ENCODE results near the gene TNFSF10.

Gene TNFSF10

GRCh38 chr3:172520301-172520831 is 2.9 kb downstream of the TNFSF10 start:
- H3K9me3 ChIP-seq (ENCODE audit: insufficient read depth, low read depth, low read length) = no peaks in the 10 kb centered on the region
- no peak overlapping the region for H2BK5ac ChIP-seq (ENCODE audit: low read depth, low read length, poor library complexity)
- DNase-seq = peak; percentile 64 to 75

GRCh38 chr3:172519740-172520139 is 3.5 kb downstream of the TNFSF10 start:
- no peak overlapping the region for H4K12ac ChIP-seq (ENCODE audit: low read depth, low read length)
- no peak overlapping the region for H3K4ac ChIP-seq (ENCODE audit: low read depth, low read length)
- no peak overlapping the region for H3K23ac ChIP-seq (ENCODE audit: low read length)
- H4K91ac ChIP-seq (ENCODE audit: low read depth, low read length) = no peak overlapping the region
- no peaks in the 10 kb centered on the region for H3K79me2 ChIP-seq (ENCODE audit: control insufficient read depth, insufficient read depth, low read length, poor library complexity)
- no peak overlapping the region for H3K4me3 ChIP-seq (ENCODE audit: low read depth, low read length)
- no peak for DNase-seq
- no peak overlapping the region for H3K4me2 ChIP-seq (ENCODE audit: low read length)
- no peak overlapping the region for H2BK5ac ChIP-seq (ENCODE audit: low read depth, low read length, poor library complexity)
- H2BK120ac ChIP-seq (ENCODE audit: insufficient read depth, low read length, poor library complexity) = no peak overlapping the region
- H3K9me3 ChIP-seq (ENCODE audit: insufficient read depth, low read depth, low read length) = no peaks in the 10 kb centered on the region
- H3K79me1 ChIP-seq (ENCODE audit: low read length) = no peaks in the 10 kb centered on the region
- H3K9ac ChIP-seq (ENCODE audit: low read length) = no peak overlapping the region
- H3K4me1 ChIP-seq (ENCODE audit: control insufficient read depth in 1 of 2, insufficient read depth in 2 of 2, low read length in 2 of 2) = no peaks in the 10 kb centered on the region
- H2AFZ ChIP-seq (ENCODE audit: insufficient read depth, low read length, poor library complexity) = no peak overlapping the region
- no peak overlapping the region for H3K18ac ChIP-seq (ENCODE audit: low read length)
- H3K36me3 ChIP-seq (ENCODE audit: control insufficient read depth in 1 of 2, insufficient read depth in 2 of 2, low read length in 2 of 2) = no peaks in the 10 kb centered on the region
- WGBS (ENCODE audit: extremely low coverage, insufficient coverage, insufficient read length) = no CpG with 5 or more reads among the region's 5 CpGs
- H3K27ac ChIP-seq (ENCODE audit: low read depth, low read length) = no peak overlapping the region
- no peak overlapping the region for H3K14ac ChIP-seq (ENCODE audit: low read length)
- H4K8ac ChIP-seq (ENCODE audit: low read depth, low read length) = no peak overlapping the region
- no peak overlapping the region for H2AK5ac ChIP-seq (ENCODE audit: low read length)
- H3K27me3 ChIP-seq (ENCODE audit: insufficient read depth, low read length) = no peaks in the 10 kb centered on the region
- no peak overlapping the region for H2BK12ac ChIP-seq (ENCODE audit: low read length)

More at GRCh38 chr3:172520301-172520831, 2.9 kb downstream of the TNFSF10 start:
- Histone ChIP-seq H3K23ac (ENCODE audit: low read length) (no peak overlapping the region), H4K8ac (ENCODE audit: low read depth, low read length) (no peak overlapping the region), H3K4me2 (ENCODE audit: low read length) (no peak overlapping the region), H3K9ac (ENCODE audit: low read length) (no peak overlapping the region), H2AFZ (ENCODE audit: insufficient read depth, low read length, poor library complexity) (no peak overlapping the region), H2BK12ac (ENCODE audit: low read length) (no peak overlapping the region), H2BK120ac (ENCODE audit: insufficient read depth, low read length, poor library complexity) (no peak overlapping the region), H3K36me3 (ENCODE audit: control insufficient read depth in 1 of 2, insufficient read depth in 2 of 2, low read length in 2 of 2) (no peaks in the 10 kb centered on the region), H3K27me3 (ENCODE audit: insufficient read depth, low read length) (no peaks in the 10 kb centered on the region), H3K18ac (ENCODE audit: low read length) (no peak overlapping the region), H3K4ac (ENCODE audit: low read depth, low read length) (no peak overlapping the region), H4K12ac (ENCODE audit: low read depth, low read length) (no peak overlapping the region), H3K27ac (ENCODE audit: low read depth, low read length) (no peak overlapping the region), H3K4me3 (ENCODE audit: low read depth, low read length) (no peak overlapping the region), H4K91ac (ENCODE audit: low read depth, low read length) (no peak overlapping the region), H2AK5ac (ENCODE audit: low read length) (no peak overlapping the region), H3K14ac (ENCODE audit: low read length) (no peak overlapping the region), H3K4me1 (ENCODE audit: control insufficient read depth in 1 of 2, insufficient read depth in 2 of 2, low read length in 2 of 2) (no peaks in the 10 kb centered on the region), H3K79me1 (ENCODE audit: low read length) (no peaks in the 10 kb centered on the region), H3K79me2 (ENCODE audit: control insufficient read depth, insufficient read depth, low read length, poor library complexity) (no peaks in the 10 kb centered on the region)
- WGBS (ENCODE audit: extremely low coverage, insufficient coverage, insufficient read length) = no CpG with 5 or more reads among the region's 4 CpGs

- DNase-seq = peak in 1 of 2 donors; percentile 49
- H2BK12ac ChIP-seq (ENCODE audit: low read length) = no peak overlapping the region
- H3K36me3 ChIP-seq (ENCODE audit: control insufficient read depth in 1 of 2, insufficient read depth in 2 of 2, low read length in 2 of 2) = no peaks in the 10 kb centered on the region
- H4K12ac ChIP-seq (ENCODE audit: low read depth, low read length) = no peak overlapping the region
- H4K8ac ChIP-seq (ENCODE audit: low read depth, low read length) = no peak overlapping the region
- H3K79me2 ChIP-seq (ENCODE audit: control insufficient read depth, insufficient read depth, low read length, poor library complexity) = no peaks in the 10 kb centered on the region
- no peaks in the 10 kb centered on the region for H3K4me1 ChIP-seq (ENCODE audit: control insufficient read depth in 1 of 2, insufficient read depth in 2 of 2, low read length in 2 of 2)
- no peak overlapping the region for H3K27ac ChIP-seq (ENCODE audit: low read depth, low read length)
- no peak overlapping the region for H2BK5ac ChIP-seq (ENCODE audit: low read depth, low read length, poor library complexity)
- H3K4me2 ChIP-seq (ENCODE audit: low read length) = no peak overlapping the region
- H2BK120ac ChIP-seq (ENCODE audit: insufficient read depth, low read length, poor library complexity) = no peak overlapping the region
- H3K4ac ChIP-seq (ENCODE audit: low read depth, low read length) = no peak overlapping the region
- no CpG with 5 or more reads among the region's 2 CpGs for WGBS (ENCODE audit: extremely low coverage, insufficient coverage, insufficient read length)
- no peak overlapping the region for H3K18ac ChIP-seq (ENCODE audit: low read length)
- H3K23ac ChIP-seq (ENCODE audit: low read length) = no peak overlapping the region
- no peak overlapping the region for H4K91ac ChIP-seq (ENCODE audit: low read depth, low read length)
- no peak overlapping the region for H2AK5ac ChIP-seq (ENCODE audit: low read length)
- H3K9me3 ChIP-seq (ENCODE audit: insufficient read depth, low read depth, low read length) = no peaks in the 10 kb centered on the region
- no peaks in the 10 kb centered on the region for H3K27me3 ChIP-seq (ENCODE audit: insufficient read depth, low read length)
- H3K9ac ChIP-seq (ENCODE audit: low read length) = no peak overlapping the region
- no peak overlapping the region for H3K14ac ChIP-seq (ENCODE audit: low read length)
- H3K4me3 ChIP-seq (ENCODE audit: low read depth, low read length) = no peak overlapping the region
- H3K79me1 ChIP-seq (ENCODE audit: low read length) = no peaks in the 10 kb centered on the region
- H2AFZ ChIP-seq (ENCODE audit: insufficient read depth, low read length, poor library complexity) = no peak overlapping the region
These were observed 4.1 kb downstream of the TNFSF10 start for GRCh38 chr3:172518929-172519640.

DNA sequence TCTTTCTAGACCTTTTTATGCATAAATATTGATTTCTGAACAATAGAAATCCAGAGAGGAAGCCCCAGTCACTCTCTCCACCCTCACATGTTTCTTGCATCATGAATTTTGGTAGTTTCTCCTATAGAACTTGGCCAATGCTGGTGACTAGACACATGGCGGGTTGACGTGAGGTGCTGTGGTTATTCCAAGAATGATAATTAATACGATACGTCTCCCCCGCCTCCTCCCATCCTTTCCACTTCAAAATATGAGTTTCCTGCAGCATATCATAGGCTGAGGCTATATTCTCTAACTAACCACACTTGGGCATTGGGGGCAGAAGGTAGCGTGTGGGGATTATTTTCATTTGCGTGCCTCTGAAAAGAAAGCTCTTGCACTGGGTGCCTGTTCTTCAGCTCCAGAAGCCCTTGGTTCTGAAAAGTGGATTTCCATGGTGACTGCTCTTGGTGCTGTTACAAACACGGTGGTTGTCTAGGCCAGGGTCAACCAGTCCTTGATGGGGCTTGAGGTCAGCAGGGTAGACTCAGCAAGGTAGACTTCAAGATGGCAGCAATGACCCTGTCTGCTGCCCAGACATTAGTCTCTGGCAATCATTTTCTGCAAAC is 5.3 kb downstream of the TNFSF10 start:
- no peak overlapping the region for H3K23ac ChIP-seq (ENCODE audit: low read length)
- H3K4ac ChIP-seq (ENCODE audit: low read depth, low read length) = no peak overlapping the region
- no peaks in the 10 kb centered on the region for H3K4me1 ChIP-seq (ENCODE audit: control insufficient read depth in 1 of 2, insufficient read depth in 2 of 2, low read length in 2 of 2)
- H4K12ac ChIP-seq (ENCODE audit: low read depth, low read length) = no peak overlapping the region
- no peak overlapping the region for H3K14ac ChIP-seq (ENCODE audit: low read length)
- H2AFZ ChIP-seq (ENCODE audit: insufficient read depth, low read length, poor library complexity) = no peak overlapping the region
- no peak overlapping the region for H4K8ac ChIP-seq (ENCODE audit: low read depth, low read length)
- no peak overlapping the region for H3K4me2 ChIP-seq (ENCODE audit: low read length)
- no peak overlapping the region for H3K4me3 ChIP-seq (ENCODE audit: low read depth, low read length)
- no peak overlapping the region for H3K18ac ChIP-seq (ENCODE audit: low read length)
- H3K27ac ChIP-seq (ENCODE audit: low read depth, low read length) = no peak overlapping the region
- no peaks in the 10 kb centered on the region for H3K79me1 ChIP-seq (ENCODE audit: low read length)
- no peaks in the 10 kb centered on the region for H3K9me3 ChIP-seq (ENCODE audit: insufficient read depth, low read depth, low read length)
- H2BK12ac ChIP-seq (ENCODE audit: low read length) = no peak overlapping the region
- H3K9ac ChIP-seq (ENCODE audit: low read length) = no peak overlapping the region
- no peaks in the 10 kb centered on the region for H3K79me2 ChIP-seq (ENCODE audit: control insufficient read depth, insufficient read depth, low read length, poor library complexity)
- no peaks in the 10 kb centered on the region for H3K27me3 ChIP-seq (ENCODE audit: insufficient read depth, low read length)
- no peak overlapping the region for H2BK120ac ChIP-seq (ENCODE audit: insufficient read depth, low read length, poor library complexity)
- DNase-seq = peak in 1 of 2 donors; percentile 21
- no peak overlapping the region for H4K91ac ChIP-seq (ENCODE audit: low read depth, low read length)
- no peaks in the 10 kb centered on the region for H3K36me3 ChIP-seq (ENCODE audit: control insufficient read depth in 1 of 2, insufficient read depth in 2 of 2, low read length in 2 of 2)
- no CpG with 5 or more reads among the region's 8 CpGs for WGBS (ENCODE audit: extremely low coverage, insufficient coverage, insufficient read length)
- no peak overlapping the region for H2AK5ac ChIP-seq (ENCODE audit: low read length)
- no peak overlapping the region for H2BK5ac ChIP-seq (ENCODE audit: low read depth, low read length, poor library complexity)

Data from trophoblast cell (in vitro differentiated cells and primary cell).